ENCODE measurements around the gene HDAC7. TPM values are rescaled to one million over a fixed set of nuclear protein-coding genes. Genes with fewer than 3 reads are reported as not detected.

Gene HDAC7
- total RNA-seq, 1 donor from 2014 or later = 126 TPM

GRCh38 chr12:47821346-47821706 is 1.6 kb upstream of the HDAC7 start:
- Mint-ChIP-seq H3K27me3 (no peaks in the 10 kb centered on the region), H3K4me1 (peaks cover 64% of the 10 kb centered on the region), H3K36me3 (ENCODE audit: low read depth) (peaks cover 9% of the 10 kb centered on the region), H3K4me3 (peak overlapping the region; percentile 35), H3K27ac (peak overlapping the region; percentile 90), H3K9me3 (no peaks in the 10 kb centered on the region)
- no peak for TF ChIP-seq CTCF (IDR thresholded peaks at IDR 0.05)
- ChIA-PET CTCF (interaction anchor here (1.2 to 5.2 kb wide), 4 partner anchors 13 to 79 kb away, joined by 3 to 72 read pairs (median 6); no protein-coding TSS in a partner anchor), POLR2A (interaction anchor here (0.7 to 19.6 kb wide), 4 partner anchors 11 to 443 kb away, joined by 5 to 573 read pairs (median 56); no protein-coding TSS in a partner anchor)
- intact Hi-C loops (cut with micrococcal nuclease) = no loop called here
- no peak for DNase-seq
- no peak for ATAC-seq (ENCODE audit: low read depth)

- Mint-ChIP-seq H3K27ac (peak overlapping the region; percentile 90), H3K9me3 (no peaks in the 10 kb centered on the region), H3K4me3 (peak overlapping the region; percentile 89), H3K27me3 (no peaks in the 10 kb centered on the region), H3K4me1 (peaks cover 65% of the 10 kb centered on the region), H3K36me3 (ENCODE audit: low read depth) (peaks cover 9% of the 10 kb centered on the region)
- TF ChIP-seq CTCF (IDR thresholded peaks at IDR 0.05) = no peak
- intact Hi-C loops (cut with micrococcal nuclease) = loop anchor here (1.0 kb wide), 1 partner anchor 23 kb away; no protein-coding TSS in a partner anchor
- POLR2A ChIA-PET = interaction anchor here (0.6 to 19.6 kb wide), 9 partner anchors 10 to 443 kb away, joined by 3 to 573 read pairs (median 4); partner anchors contain the start of gene RPAP3
- CTCF ChIA-PET = interaction anchor here (1.2 to 5.2 kb wide), 4 partner anchors 13 to 78 kb away, joined by 3 to 72 read pairs (median 6); no protein-coding TSS in a partner anchor
- no peak for ATAC-seq (ENCODE audit: low read depth)
- DNase-seq = no peak
These were observed 1.1 kb upstream of the HDAC7 start for GRCh38 chr12:47820631-47821345.

- ATAC-seq (ENCODE audit: low read depth) = peak; percentile 32
- no peaks in the 10 kb centered on the region for H3K9me3 Mint-ChIP-seq
- TF ChIP-seq CTCF (IDR thresholded peaks at IDR 0.05) = no peak
- intact Hi-C loops (cut with micrococcal nuclease) = loop anchor here (1.0 to 2.0 kb wide), 5 partner anchors 8 to 40 kb away; no protein-coding TSS in a partner anchor
- CTCF ChIA-PET = interaction anchor here (0.6 to 5.2 kb wide), 6 partner anchors 12 to 52 kb away, joined by 3 to 72 read pairs (median 24); no protein-coding TSS in a partner anchor
- peak overlapping the region; percentile 93 for H3K27ac Mint-ChIP-seq
- H3K4me3 Mint-ChIP-seq = peak overlapping the region; percentile 89
- peaks cover 65% of the 10 kb centered on the region for H3K4me1 Mint-ChIP-seq
- H3K36me3 Mint-ChIP-seq (ENCODE audit: low read depth) = peaks cover 9% of the 10 kb centered on the region
- peak; percentile 59 for DNase-seq
- H3K27me3 Mint-ChIP-seq = no peaks in the 10 kb centered on the region
- POLR2A ChIA-PET = interaction anchor here (0.9 to 19.6 kb wide), 12 partner anchors 9 to 113 kb away, joined by 3 to 573 read pairs (median 4); partner anchors contain the start of genes RPAP3 and SLC48A1
These were observed 386 bp downstream of the HDAC7 start for GRCh38 chr12:47819138-47819895.

DNA sequence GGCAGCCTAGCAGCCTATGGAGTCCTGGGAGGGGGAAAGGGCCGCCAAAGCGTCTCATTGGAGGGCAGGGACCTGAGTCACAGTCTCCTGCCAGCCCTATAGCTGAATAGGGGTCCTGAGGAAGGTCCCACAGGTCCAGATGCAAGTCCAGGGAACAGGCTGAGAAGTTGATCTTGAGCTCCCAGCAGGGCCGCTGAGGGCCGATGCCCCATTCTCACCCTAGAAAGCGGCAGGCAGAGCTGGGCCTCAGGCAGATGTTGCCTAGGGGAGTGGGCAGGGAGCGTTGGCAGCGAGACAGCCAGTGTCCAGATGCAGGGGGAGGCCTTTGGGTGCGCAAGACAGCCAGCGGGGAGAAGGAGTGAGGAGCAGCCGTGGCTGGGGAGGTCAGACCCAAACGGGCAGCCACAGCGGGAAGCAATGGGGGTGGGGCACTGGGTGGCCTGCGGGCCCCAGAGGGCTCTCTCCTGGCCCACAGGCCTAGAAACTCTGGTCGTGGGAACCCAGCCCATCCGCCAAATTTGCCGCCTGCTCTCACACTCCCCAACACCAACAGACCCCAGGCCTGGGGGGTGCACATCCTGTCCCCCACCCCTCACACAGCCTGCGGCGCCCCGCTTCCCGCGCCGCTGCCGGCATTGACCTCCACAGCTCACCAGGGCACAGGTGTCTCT is 1.1 kb downstream of the HDAC7 start:
- peak overlapping the region; percentile 93 for H3K27ac Mint-ChIP-seq
- ChIA-PET CTCF (interaction anchor here (0.6 to 5.2 kb wide), 8 partner anchors 11 to 75 kb away, joined by 3 to 72 read pairs (median 16); no protein-coding TSS in a partner anchor), POLR2A (interaction anchor here (0.9 to 19.6 kb wide), 9 partner anchors 8 to 113 kb away, joined by 3 to 573 read pairs (median 4); partner anchors contain the start of genes RPAP3 and SLC48A1)
- no peaks in the 10 kb centered on the region for H3K9me3 Mint-ChIP-seq
- no peak for DNase-seq
- peak overlapping the region; percentile 88 for H3K4me3 Mint-ChIP-seq
- no peak for TF ChIP-seq CTCF (IDR thresholded peaks at IDR 0.05)
- H3K36me3 Mint-ChIP-seq (ENCODE audit: low read depth) = peaks cover 9% of the 10 kb centered on the region
- H3K27me3 Mint-ChIP-seq = no peaks in the 10 kb centered on the region
- intact Hi-C loops (cut with micrococcal nuclease) = loop anchor here (1.0 to 2.0 kb wide), 5 partner anchors 7 to 39 kb away; no protein-coding TSS in a partner anchor
- peaks cover 68% of the 10 kb centered on the region for H3K4me1 Mint-ChIP-seq
- peak; percentile 1 for ATAC-seq (ENCODE audit: low read depth)

Measured in activated B cell treated with CpG ODN at 0.5 μM for 24 hours (primary cell).